HG03280 (cell line): ENCODE results near the gene MATCAP1.

ENCODE experiments used
- ATAC-seq: cut with Tn5 transposase; IDR thresholded peaks from one replicate; pipeline ENCODE4 v1.9.1; 2021; ENCODE audit warnings: mild to moderate bottlenecking, moderate library complexity; ENCODE audit not compliant: unreplicated experiment

The MATCAP1 gene

DNA sequence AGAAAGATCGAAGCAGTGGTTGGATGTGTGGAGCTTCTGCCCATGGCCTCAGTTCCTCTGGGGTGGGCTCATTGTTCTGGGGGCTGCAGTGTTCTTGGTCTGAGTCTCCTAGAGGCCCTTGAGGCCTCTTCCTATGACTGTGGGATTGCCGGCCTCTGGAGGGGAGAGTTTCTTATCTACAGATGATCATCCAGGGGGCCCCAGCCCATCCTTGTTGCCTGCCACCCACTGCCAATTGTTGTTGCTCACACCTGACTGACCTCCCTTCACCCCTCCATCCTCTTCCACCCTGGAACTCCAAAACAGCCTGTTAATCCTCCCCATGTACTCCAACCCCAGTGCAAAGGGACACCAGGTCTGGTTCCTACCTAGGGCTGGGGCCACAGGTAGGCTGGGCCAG, 38.8 kb downstream of the MATCAP1 start:
- ATAC-seq: no peak

DNA sequence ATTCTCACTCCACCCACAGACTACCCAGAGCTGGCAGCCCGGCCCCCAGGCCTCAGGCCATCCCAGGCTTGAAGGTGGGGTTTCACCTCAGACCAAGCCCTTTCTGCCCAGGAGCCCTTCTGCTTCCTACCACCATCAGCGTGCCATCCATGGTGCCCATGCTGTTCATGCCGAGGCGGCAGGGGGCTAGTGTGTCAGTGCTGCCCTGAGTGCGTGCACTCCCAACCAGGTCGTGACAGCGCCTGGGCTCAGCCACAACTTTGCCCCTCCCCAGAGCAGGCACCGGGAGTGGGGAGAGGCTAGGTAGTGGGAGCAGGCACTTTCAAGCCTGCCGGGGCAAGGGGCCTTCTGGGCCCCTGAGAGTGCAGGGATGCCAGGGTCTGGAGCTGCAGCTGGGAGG, 41.4 kb downstream of the MATCAP1 start:
- ATAC-seq: no peak

DNA sequence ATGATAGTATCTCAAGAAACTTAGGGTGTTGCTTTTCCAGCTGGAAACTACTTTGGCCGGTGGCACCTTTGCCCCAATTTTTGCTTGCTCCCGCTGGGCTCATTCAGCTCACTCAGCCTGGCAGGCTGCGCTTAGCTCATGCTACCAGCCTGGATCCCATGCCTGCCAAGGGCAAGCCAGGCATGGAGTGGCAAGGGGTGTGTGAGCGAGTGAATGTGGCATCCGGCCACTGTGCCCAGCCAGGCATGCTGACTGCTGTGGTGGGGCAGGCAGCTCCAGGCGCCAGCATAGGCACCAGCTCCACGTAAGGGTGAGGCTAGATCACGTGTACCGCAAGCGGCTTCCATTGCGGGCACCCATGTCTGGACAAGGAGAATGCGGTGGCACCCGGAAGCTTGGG, 42.4 kb downstream of the MATCAP1 start:
- no peak for ATAC-seq

DNA sequence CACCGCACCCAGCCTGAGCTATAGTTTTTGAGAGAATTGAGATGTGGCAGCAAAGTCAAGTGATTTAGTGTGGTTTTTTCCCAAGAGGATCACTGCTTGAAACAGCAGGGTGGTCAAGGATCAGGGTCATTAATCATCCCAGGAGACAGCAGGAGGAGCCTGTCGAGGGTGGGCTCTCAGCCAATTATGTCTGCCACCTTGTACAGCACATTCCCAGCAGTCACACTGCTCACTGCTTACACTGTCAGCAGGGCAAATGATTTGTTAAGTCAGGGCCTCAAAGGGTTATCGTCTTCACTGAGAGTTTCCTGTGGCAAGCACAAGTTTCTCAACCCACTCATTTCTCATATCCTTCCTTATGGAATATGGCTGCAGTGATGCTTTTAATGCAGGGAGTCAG, 46.2 kb downstream of the MATCAP1 start:
- ATAC-seq: no peak

DNA sequence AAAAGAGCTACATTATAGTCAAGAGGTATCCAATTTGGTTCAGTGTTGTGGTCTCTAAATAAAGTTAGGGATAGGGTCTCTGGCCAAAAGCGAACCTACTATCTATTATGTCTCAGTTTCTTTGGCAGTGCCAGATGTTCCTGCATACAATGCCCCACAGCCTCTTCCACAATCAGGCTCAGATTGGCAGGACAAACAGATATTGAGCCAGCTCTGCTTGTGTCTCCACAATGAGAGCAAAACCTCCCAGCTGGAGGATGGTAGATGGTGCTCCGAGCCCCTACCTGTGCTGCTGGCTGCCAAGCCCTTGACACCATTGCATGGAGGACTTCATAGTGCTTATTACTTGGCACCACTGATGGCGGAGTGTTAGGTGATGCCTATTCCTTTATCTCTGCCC, 54.3 kb downstream of the MATCAP1 start:
- no peak for ATAC-seq

DNA sequence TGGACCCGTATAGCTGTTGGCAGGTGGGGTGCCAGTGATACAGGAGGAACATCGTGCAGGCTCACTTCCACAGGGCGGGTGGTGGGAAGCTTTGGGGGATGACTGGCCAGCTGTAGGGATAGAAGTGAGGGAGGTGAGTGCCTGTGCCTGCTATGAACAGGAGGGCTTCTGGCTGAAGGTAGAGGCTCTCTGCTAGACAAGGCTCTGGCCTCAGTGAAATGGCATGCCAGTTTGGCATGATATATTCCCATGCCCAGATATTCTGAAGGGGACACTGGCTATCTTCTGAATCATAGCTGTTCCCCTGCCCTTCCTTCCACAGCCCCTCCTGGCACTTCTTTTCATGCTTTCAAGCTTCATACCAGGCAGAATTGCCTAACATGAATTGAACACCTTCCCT, 54.9 kb downstream of the MATCAP1 start:
- ATAC-seq: no peak

DNA sequence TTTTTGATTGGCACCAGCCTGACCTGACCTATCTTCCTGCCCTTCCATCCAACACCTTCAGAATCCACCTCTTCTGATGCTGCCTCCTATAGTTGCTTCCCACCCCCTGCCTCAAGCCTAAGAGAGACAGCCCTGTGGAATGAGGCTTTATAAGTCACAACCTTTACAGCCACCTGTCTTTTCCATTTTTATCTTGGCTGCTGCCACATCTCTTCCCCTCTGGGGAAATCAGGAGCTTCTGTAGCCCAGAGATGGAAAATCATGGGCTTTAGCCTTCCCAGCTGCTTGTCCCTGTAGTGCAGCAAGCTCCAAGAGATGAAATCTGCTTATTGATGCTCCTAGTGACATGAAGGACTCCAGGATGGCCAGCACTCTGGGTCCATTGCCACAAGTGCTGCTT, 55.3 kb downstream of the MATCAP1 start:
- ATAC-seq: no peak
